CD14-positive monocyte (primary cell): Measurements from ENCODE around the gene INPPL1. TPM values are rescaled to one million over a fixed set of nuclear protein-coding genes. Genes with fewer than 3 reads are reported as not detected.

Experiments used
- DNase-seq, 3 donors: peaks; one replicate each; pipeline ENCODE4 v3.0.0-alpha.2; 2011 to 2022
- H2AFZ ChIP-seq: 2 replicates; pipeline ENCODE4 v1.6.0; 2012; ENCODE audit warnings: mild to moderate bottlenecking, low read depth, low read length, inconsistent platforms; ENCODE audit not compliant: insufficient read depth, poor library complexity, severe bottlenecking
- H3K27ac ChIP-seq, 2 donors: 1 replicate in 1 of 2; 2 replicates in 1 of 2; pipeline ENCODE4 v1.5.1; 2012 to 2013; ENCODE audit warnings: low read length in 2 of 2, control low read depth in 1 of 2, inconsistent platforms in 1 of 2, low read depth in 1 of 2, mild to moderate bottlenecking in 1 of 2
- H3K27me3 ChIP-seq, 2 donors: one replicate each; pipeline versions ENCODE4 v1.6.0 to v1.6.1; 2011 to 2013; ENCODE audit warnings: low read length in 2 of 2; ENCODE audit not compliant: control insufficient read depth in 2 of 2, insufficient read depth in 2 of 2
- H3K36me3 ChIP-seq, 2 donors: replicated peaks in 1 of 2; 1 replicate in 1 of 2; 2 replicates in 1 of 2; pipeline versions ENCODE4 v1.5.1 to v1.6.1; 2012 to 2013; ENCODE audit warnings: low read length in 2 of 2, control low read depth in 1 of 2, inconsistent platforms in 1 of 2, mild to moderate bottlenecking in 1 of 2; ENCODE audit not compliant: insufficient read depth in 2 of 2, control insufficient read depth in 1 of 2
- H3K4me1 ChIP-seq, 2 donors: 1 replicate in 1 of 2; 2 replicates in 1 of 2; pipeline versions ENCODE4 v1.5.1 to v1.6.1; 2012 to 2013; ENCODE audit warnings: low read length in 2 of 2, control low read depth in 1 of 2, inconsistent platforms in 1 of 2, mild to moderate bottlenecking in 1 of 2, moderate library complexity in 1 of 2; ENCODE audit not compliant: insufficient read depth in 2 of 2, control insufficient read depth in 1 of 2
- H3K4me2 ChIP-seq: replicated peaks from 2 replicates; pipeline ENCODE3; 2012; ENCODE audit warnings: low read length, moderate library complexity, mild to moderate bottlenecking; ENCODE audit not compliant: poor library complexity, severe bottlenecking; ENCODE audit errors: extremely low read depth
- H3K4me3 ChIP-seq, 3 experiments: fragments of 200-600 bp in 1 of 3; sonication (generic) in 1 of 3; replicated peaks in 1 of 3; 1 replicate in 2 of 3; 2 replicates in 1 of 3; pipeline ENCODE4 v1.5.1; 2011 to 2013; ENCODE audit warnings: low read length in 3 of 3, mild to moderate bottlenecking in 3 of 3, control low read depth in 2 of 3, low read depth in 2 of 3, inconsistent platforms in 1 of 3, moderate library complexity in 1 of 3
- H3K79me2 ChIP-seq: 2 replicates; pipeline ENCODE4 v1.6.0; 2012; ENCODE audit warnings: mild to moderate bottlenecking, control low read depth, inconsistent platforms, low read length, moderate library complexity; ENCODE audit not compliant: insufficient read depth
- H3K9ac ChIP-seq: 2 replicates; pipeline ENCODE4 v1.6.0; 2017; ENCODE audit warnings: low read length, mild to moderate bottlenecking; ENCODE audit not compliant: insufficient read depth, poor library complexity, severe bottlenecking
- H3K9me3 ChIP-seq, 2 donors: replicated peaks in 1 of 2; 1 replicate in 1 of 2; 2 replicates in 1 of 2; pipeline versions ENCODE4 v1.5.1 to v1.6.1; 2012 to 2013; ENCODE audit warnings: low read length in 2 of 2, control low read depth in 1 of 2; ENCODE audit not compliant: control insufficient read depth in 1 of 2, insufficient read depth in 1 of 2
- H4K20me1 ChIP-seq: 2 replicates; pipeline ENCODE4 v1.6.0; 2012; ENCODE audit warnings: mild to moderate bottlenecking, low read length, control low read depth, moderate library complexity; ENCODE audit not compliant: insufficient read depth
- H3K27ac Mint-ChIP-seq, 7 donors: one replicate each; pipeline ENCODE4 v1.8.0; 2020; ENCODE audit warnings: mild to moderate bottlenecking in 7 of 7, mixed read lengths in 7 of 7, moderate library complexity in 6 of 7, inconsistent platforms in 2 of 7
- H3K27me3 Mint-ChIP-seq, 3 donors: one replicate each; pipeline ENCODE4 v1.8.0; 2021 to 2022; ENCODE audit warnings: low read depth in 3 of 3, mild to moderate bottlenecking in 3 of 3, mixed read lengths in 3 of 3, moderate library complexity in 3 of 3, inconsistent platforms in 1 of 3
- H3K36me3 Mint-ChIP-seq, 2 donors: one replicate each; pipeline ENCODE4 v1.8.0; 2020; ENCODE audit warnings: mixed read lengths in 2 of 2, inconsistent platforms in 1 of 2, mild to moderate bottlenecking in 1 of 2
- H3K4me1 Mint-ChIP-seq: one replicate; pipeline ENCODE4 v1.8.0; 2020; ENCODE audit warnings: mild to moderate bottlenecking, mixed read lengths
- H3K4me3 Mint-ChIP-seq, 2 donors: one replicate each; pipeline ENCODE4 v1.8.0; 2020; ENCODE audit warnings: mild to moderate bottlenecking in 2 of 2, mixed read lengths in 2 of 2, moderate library complexity in 1 of 2
- H3K9me3 Mint-ChIP-seq, 7 donors: one replicate each; pipeline ENCODE4 v1.8.0; 2020 to 2022; ENCODE audit warnings: mixed read lengths in 7 of 7, mild to moderate bottlenecking in 6 of 7, moderate library complexity in 6 of 7, inconsistent platforms in 2 of 7
- CTCF ChIP-seq: fragments of 200-600 bp; IDR thresholded peaks from one replicate; pipeline ENCODE4 v1.8.0; 2022; ENCODE audit warnings: antibody characterized with exemption, mild to moderate bottlenecking
- WGBS: methylation state at CpG from one replicate; pipeline ENCODE4 v1.1.5; 2013; ENCODE audit warnings: missing lambda C conversion rate; ENCODE audit not compliant: insufficient coverage; 5-methylcytosine and 5-hydroxymethylcytosine counted together
- intact Hi-C, 2 donors: fragments of 100-400 bp; cut with micrococcal nuclease; formaldehyde crosslinking; loops; one replicate each; pipeline versions ENCODE4 v1.15.0 to v1.15.1; 2023
- polyA plus RNA-seq, 3 donors: library from polyadenylated mRNA; depleted of rRNA in 1 of 3; unstranded in 2 of 3; stranded (reverse) in 1 of 3; fragments of 300-500 nt in 2 of 3; fragments of >200 nt in 1 of 3; fragmentation: Illumina TruSeq in 2 of 3; gene quantifications; 1 replicate in 2 of 3; 2 replicates in 1 of 3; pipeline ENCODE4 v1.2.3, GENCODE V29; 2012 to 2021

The INPPL1 gene
- polyA plus RNA-seq, 3 donors, result 11.8 to 390 (median 12.6) TPM

GRCh38 chr11:72225411-72225951, 914 bp downstream of the INPPL1 start:
- DNase-seq, result peak in 1 of 3 donors; percentile 11
- peak overlapping the region; percentile 86 for H3K9ac ChIP-seq
- peak overlapping the region; percentile 78 for H2AFZ ChIP-seq
- WGBS, result 1% methylated on average over 10 of the region's 11 CpGs
- intact Hi-C loops, result loop anchor here in 1 of 2 donors (5.0 to 10.0 kb wide), 2 partner anchors 43 to 121 kb away; partner anchors contain the start of genes LAMTOR1 and TOMT
- peaks cover 53% of the 10 kb centered on the region for H4K20me1 ChIP-seq
- H3K79me2 ChIP-seq, result peaks cover 41% of the 10 kb centered on the region
- Mint-ChIP-seq H3K27me3 (peaks cover 0 to 2% (median 0%) of the 10 kb centered on the region in 3 donors), H3K9me3 (no peaks in the 10 kb centered on the region), H3K27ac (peak overlapping the region; percentile 21 to 91 (median 89)), H3K4me1 (peaks cover 49% of the 10 kb centered on the region), H3K4me3 (peak overlapping the region; percentile 94 to 97), H3K36me3 (peaks cover 33 to 45% of the 10 kb centered on the region in 2 donors)
- H3K4me3 ChIP-seq, result peak overlapping the region; percentile 65 to 99 (median 89)
- no peaks in the 10 kb centered on the region for H3K27me3 ChIP-seq
- H3K4me1 ChIP-seq, result peaks cover 41 to 49% of the 10 kb centered on the region in 2 donors
- H3K9me3 ChIP-seq, result no peaks in the 10 kb centered on the region
- no peak for TF ChIP-seq CTCF
- peak overlapping the region; percentile 14 to 84 for H3K27ac ChIP-seq
- peaks cover 40 to 42% of the 10 kb centered on the region in 2 donors for H3K36me3 ChIP-seq
- H3K4me2 ChIP-seq, result peak overlapping the region; percentile 98

- Mint-ChIP-seq H3K36me3 (peaks cover 46 to 57% of the 10 kb centered on the region in 2 donors), H3K4me3 (no peak overlapping the region), H3K4me1 (peaks cover 44% of the 10 kb centered on the region), H3K27me3 (peaks cover 0 to 2% (median 0%) of the 10 kb centered on the region in 3 donors), H3K27ac (peak overlapping the region in 1 of 7 donors; percentile 46), H3K9me3 (no peaks in the 10 kb centered on the region)
- Histone ChIP-seq H3K9me3 (no peaks in the 10 kb centered on the region), H3K27me3 (no peaks in the 10 kb centered on the region), H4K20me1 (peaks cover 65% of the 10 kb centered on the region), H3K4me1 (peaks cover 28 to 37% of the 10 kb centered on the region in 2 donors), H2AFZ (no peak overlapping the region), H3K4me2 (no peak overlapping the region), H3K27ac (peak overlapping the region in 1 of 2 donors; percentile 50), H3K9ac (no peak overlapping the region), H3K4me3 (no peak overlapping the region), H3K36me3 (peaks cover 53 to 54% of the 10 kb centered on the region in 2 donors), H3K79me2 (peaks cover 41% of the 10 kb centered on the region)
- TF ChIP-seq CTCF, result no peak
- no peak for DNase-seq
- 99% methylated on average over 5 of the region's 5 CpGs for WGBS
- intact Hi-C loops, result loop anchor here in 1 of 2 donors (5.0 to 10.0 kb wide), 2 partner anchors 44 to 122 kb away; partner anchors contain the start of genes LAMTOR1 and TOMT
Observed at GRCh38 chr11:72226701-72227100, 2.1 kb downstream of the INPPL1 start.
